ENCODE data around the gene APC. TPM values are rescaled to one million over a fixed set of nuclear protein-coding genes. Genes with fewer than 3 reads are reported as not detected.

The APC gene
- total and polyA plus RNA-seq, 4 donors, result 4.8 to 36.2 (median 24.4) TPM

- H3K4me3 ChIP-seq (ENCODE audit: low read depth in 1 of 3, low read length in 3 of 3), result no peak overlapping the region
- DNase-seq (ENCODE audit: low spot score), result no peak
- H3K27ac ChIP-seq (ENCODE audit: low read depth in 1 of 2, low read length in 2 of 2), result no peak overlapping the region
- H3K9ac ChIP-seq (ENCODE audit: low read depth in 1 of 2, low read length in 2 of 2), result no peak overlapping the region
- no peaks in the 10 kb centered on the region for H3K9me3 ChIP-seq (ENCODE audit: control insufficient read depth in 4 of 4, low read length in 3 of 4)
- H3K4me1 ChIP-seq (ENCODE audit: control insufficient read depth in 4 of 4, insufficient read depth in 4 of 4, low read length in 3 of 4), result peaks cover 0 to 2% (median 0%) of the 10 kb centered on the region in 4 donors
- no peaks in the 10 kb centered on the region for H3K36me3 ChIP-seq (ENCODE audit: control insufficient read depth in 4 of 4, insufficient read depth in 3 of 4, low read depth in 1 of 4, low read length in 3 of 4)
- WGBS, result 89% methylated on average over 2 of the region's 2 CpGs
- H3K27me3 ChIP-seq (ENCODE audit: control insufficient read depth in 4 of 4, insufficient read depth in 4 of 4, low read length in 3 of 4), result no peaks in the 10 kb centered on the region
- TF ChIP-seq TAF1 (conservative IDR thresholded peaks at IDR 0.05), result no peak
- TF ChIP-seq, protein P1, sequence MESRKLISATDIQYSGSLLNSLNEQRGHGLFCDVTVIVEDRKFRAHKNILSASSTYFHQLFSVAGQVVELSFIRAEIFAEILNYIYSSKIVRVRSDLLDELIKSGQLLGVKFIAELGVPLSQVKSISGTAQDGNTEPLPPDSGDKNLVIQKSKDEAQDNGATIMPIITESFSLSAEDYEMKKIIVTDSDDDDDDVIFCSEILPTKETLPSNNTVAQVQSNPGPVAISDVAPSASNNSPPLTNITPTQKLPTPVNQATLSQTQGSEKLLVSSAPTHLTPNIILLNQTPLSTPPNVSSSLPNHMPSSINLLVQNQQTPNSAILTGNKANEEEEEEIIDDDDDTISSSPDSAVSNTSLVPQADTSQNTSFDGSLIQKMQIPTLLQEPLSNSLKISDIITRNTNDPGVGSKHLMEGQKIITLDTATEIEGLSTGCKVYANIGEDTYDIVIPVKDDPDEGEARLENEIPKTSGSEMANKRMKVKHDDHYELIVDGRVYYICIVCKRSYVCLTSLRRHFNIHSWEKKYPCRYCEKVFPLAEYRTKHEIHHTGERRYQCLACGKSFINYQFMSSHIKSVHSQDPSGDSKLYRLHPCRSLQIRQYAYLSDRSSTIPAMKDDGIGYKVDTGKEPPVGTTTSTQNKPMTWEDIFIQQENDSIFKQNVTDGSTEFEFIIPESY (IDR thresholded peaks at IDR 0.05), result no peak
Measured at GRCh38 chr5:112720576-112720975, 17.1 kb upstream of the APC start.

GRCh38 chr5:112724901-112725300 is 12.8 kb upstream of the APC start:
- WGBS, result 89% methylated on average over 4 of the region's 4 CpGs
- Histone ChIP-seq H3K27ac (ENCODE audit: low read depth in 1 of 2, low read length in 2 of 2) (no peak overlapping the region), H3K9ac (ENCODE audit: low read depth in 1 of 2, low read length in 2 of 2) (no peak overlapping the region), H3K4me1 (ENCODE audit: control insufficient read depth in 4 of 4, insufficient read depth in 4 of 4, low read length in 3 of 4) (peaks cover 0 to 2% (median 0%) of the 10 kb centered on the region in 4 donors), H3K36me3 (ENCODE audit: control insufficient read depth in 4 of 4, insufficient read depth in 3 of 4, low read depth in 1 of 4, low read length in 3 of 4) (no peaks in the 10 kb centered on the region), H3K4me3 (ENCODE audit: low read depth in 1 of 3, low read length in 3 of 3) (no peak overlapping the region), H3K27me3 (ENCODE audit: control insufficient read depth in 4 of 4, insufficient read depth in 4 of 4, low read length in 3 of 4) (no peaks in the 10 kb centered on the region), H3K9me3 (ENCODE audit: control insufficient read depth in 4 of 4, low read length in 3 of 4) (no peaks in the 10 kb centered on the region)
- DNase-seq (ENCODE audit: low spot score), result no peak
- no peak for TF ChIP-seq FOXA1 (IDR thresholded peaks at IDR 0.05)
- TF ChIP-seq, protein P2, sequence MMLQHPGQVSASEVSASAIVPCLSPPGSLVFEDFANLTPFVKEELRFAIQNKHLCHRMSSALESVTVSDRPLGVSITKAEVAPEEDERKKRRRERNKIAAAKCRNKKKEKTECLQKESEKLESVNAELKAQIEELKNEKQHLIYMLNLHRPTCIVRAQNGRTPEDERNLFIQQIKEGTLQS (IDR thresholded peaks at IDR 0.05), result no peak
- TF ChIP-seq SP1 (IDR thresholded peaks at IDR 0.05), result no peak
- no peak for TF ChIP-seq JUND (IDR thresholded peaks at IDR 0.05)
- TF ChIP-seq HNF4G (IDR thresholded peaks at IDR 0.05), result no peak
- TF ChIP-seq, protein P3, sequence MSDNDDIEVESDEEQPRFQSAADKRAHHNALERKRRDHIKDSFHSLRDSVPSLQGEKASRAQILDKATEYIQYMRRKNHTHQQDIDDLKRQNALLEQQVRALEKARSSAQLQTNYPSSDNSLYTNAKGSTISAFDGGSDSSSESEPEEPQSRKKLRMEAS (IDR thresholded peaks at IDR 0.05), result no peak
- no peak for TF ChIP-seq HNF4A (conservative IDR thresholded peaks at IDR 0.05)
- no peak for TF ChIP-seq RAD21 (IDR thresholded peaks at IDR 0.05)
- TF ChIP-seq, protein P1 (IDR thresholded peaks at IDR 0.05), result no peak

DNA sequence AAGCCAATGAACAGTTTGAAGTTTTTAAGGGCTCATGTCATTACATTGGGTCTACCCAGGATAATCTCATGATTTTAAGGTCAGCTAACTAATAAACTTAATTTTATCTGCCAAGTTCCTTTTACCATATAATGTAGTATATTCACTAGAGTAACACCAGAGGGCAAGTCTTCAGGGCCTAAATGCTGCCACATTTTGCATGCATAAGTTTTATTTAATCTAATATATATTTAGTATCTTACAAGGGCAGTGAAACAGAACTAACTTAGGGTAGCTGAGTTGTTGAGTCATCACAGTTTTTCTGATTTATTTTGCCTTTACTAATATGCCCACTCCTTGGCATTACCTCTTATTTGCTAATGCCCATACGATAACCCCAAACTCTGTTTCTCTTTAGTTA is 8.1 kb upstream of the APC start:
- Histone ChIP-seq H3K27me3 (ENCODE audit: control insufficient read depth in 4 of 4, insufficient read depth in 4 of 4, low read length in 3 of 4) (no peaks in the 10 kb centered on the region), H3K4me1 (ENCODE audit: control insufficient read depth in 4 of 4, insufficient read depth in 4 of 4, low read length in 3 of 4) (peaks cover 0 to 2% (median 0%) of the 10 kb centered on the region in 4 donors)

More for the DNA sequence above, 8.1 kb upstream of the APC start:
- DNase-seq (ENCODE audit: low spot score), result no peak
- WGBS, result 94% methylated on average over 1 of the region's 1 CpG
- Histone ChIP-seq H3K4me3 (ENCODE audit: low read depth in 1 of 3, low read length in 3 of 3) (no peak overlapping the region), H3K9me3 (ENCODE audit: control insufficient read depth in 4 of 4, low read length in 3 of 4) (no peaks in the 10 kb centered on the region), H3K9ac (ENCODE audit: low read depth in 1 of 2, low read length in 2 of 2) (no peak overlapping the region), H3K36me3 (ENCODE audit: control insufficient read depth in 4 of 4, insufficient read depth in 3 of 4, low read depth in 1 of 4, low read length in 3 of 4) (no peaks in the 10 kb centered on the region), H3K27ac (ENCODE audit: low read depth in 1 of 2, low read length in 2 of 2) (no peak overlapping the region)
- TF ChIP-seq JUND (IDR thresholded peaks at IDR 0.05) (no peak), TAF1 (conservative IDR thresholded peaks at IDR 0.05) (no peak), EGR1 (IDR thresholded peaks at IDR 0.05; ENCODE audit: low read depth in 2 of 2) (no peak), HNF4A (conservative IDR thresholded peaks at IDR 0.05) (no peak), NR2F2 (IDR thresholded peaks at IDR 0.05) (no peak), RAD21 (IDR thresholded peaks at IDR 0.05) (no peak), FOXA1 (IDR thresholded peaks at IDR 0.05) (no peak)
- TF ChIP-seq, protein P2 (IDR thresholded peaks at IDR 0.05), result no peak
- TF ChIP-seq, protein P3 (IDR thresholded peaks at IDR 0.05), result no peak
- TF ChIP-seq, protein P4, sequence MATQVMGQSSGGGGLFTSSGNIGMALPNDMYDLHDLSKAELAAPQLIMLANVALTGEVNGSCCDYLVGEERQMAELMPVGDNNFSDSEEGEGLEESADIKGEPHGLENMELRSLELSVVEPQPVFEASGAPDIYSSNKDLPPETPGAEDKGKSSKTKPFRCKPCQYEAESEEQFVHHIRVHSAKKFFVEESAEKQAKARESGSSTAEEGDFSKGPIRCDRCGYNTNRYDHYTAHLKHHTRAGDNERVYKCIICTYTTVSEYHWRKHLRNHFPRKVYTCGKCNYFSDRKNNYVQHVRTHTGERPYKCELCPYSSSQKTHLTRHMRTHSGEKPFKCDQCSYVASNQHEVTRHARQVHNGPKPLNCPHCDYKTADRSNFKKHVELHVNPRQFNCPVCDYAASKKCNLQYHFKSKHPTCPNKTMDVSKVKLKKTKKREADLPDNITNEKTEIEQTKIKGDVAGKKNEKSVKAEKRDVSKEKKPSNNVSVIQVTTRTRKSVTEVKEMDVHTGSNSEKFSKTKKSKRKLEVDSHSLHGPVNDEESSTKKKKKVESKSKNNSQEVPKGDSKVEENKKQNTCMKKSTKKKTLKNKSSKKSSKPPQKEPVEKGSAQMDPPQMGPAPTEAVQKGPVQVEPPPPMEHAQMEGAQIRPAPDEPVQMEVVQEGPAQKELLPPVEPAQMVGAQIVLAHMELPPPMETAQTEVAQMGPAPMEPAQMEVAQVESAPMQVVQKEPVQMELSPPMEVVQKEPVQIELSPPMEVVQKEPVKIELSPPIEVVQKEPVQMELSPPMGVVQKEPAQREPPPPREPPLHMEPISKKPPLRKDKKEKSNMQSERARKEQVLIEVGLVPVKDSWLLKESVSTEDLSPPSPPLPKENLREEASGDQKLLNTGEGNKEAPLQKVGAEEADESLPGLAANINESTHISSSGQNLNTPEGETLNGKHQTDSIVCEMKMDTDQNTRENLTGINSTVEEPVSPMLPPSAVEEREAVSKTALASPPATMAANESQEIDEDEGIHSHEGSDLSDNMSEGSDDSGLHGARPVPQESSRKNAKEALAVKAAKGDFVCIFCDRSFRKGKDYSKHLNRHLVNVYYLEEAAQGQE (IDR thresholded peaks at IDR 0.05), result no peak

Measured in liver (tissue), 9 donors.